ENCODE results near the gene ODAD2.

Gene ODAD2

DNA sequence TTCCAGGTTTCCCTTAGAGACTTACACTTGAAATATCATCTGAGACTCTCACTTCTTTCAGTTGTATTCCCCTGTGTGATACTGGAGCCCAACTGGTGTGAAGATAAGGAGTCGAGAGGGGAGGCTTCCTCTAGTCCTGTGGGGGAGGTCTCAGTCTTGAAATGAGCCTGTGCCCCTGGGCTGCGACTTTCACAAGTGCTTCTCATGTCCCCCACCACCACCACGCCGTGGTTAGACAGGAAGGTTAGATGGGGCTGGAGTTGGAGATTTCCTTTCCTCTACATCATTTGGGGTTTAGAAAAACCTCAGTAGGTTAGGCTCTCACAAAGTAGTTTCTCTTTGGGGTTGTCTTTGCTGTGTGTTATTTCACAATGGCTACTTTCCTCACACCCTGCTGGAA is 227.6 kb downstream of the ODAD2 start:
- no peak overlapping the region for H3K4me3 ChIP-seq (ENCODE audit: low read depth, low read length)

GRCh38 chr10:27770181-27770580 is 228.7 kb downstream of the ODAD2 start:
- TF ChIP-seq, protein P1, sequence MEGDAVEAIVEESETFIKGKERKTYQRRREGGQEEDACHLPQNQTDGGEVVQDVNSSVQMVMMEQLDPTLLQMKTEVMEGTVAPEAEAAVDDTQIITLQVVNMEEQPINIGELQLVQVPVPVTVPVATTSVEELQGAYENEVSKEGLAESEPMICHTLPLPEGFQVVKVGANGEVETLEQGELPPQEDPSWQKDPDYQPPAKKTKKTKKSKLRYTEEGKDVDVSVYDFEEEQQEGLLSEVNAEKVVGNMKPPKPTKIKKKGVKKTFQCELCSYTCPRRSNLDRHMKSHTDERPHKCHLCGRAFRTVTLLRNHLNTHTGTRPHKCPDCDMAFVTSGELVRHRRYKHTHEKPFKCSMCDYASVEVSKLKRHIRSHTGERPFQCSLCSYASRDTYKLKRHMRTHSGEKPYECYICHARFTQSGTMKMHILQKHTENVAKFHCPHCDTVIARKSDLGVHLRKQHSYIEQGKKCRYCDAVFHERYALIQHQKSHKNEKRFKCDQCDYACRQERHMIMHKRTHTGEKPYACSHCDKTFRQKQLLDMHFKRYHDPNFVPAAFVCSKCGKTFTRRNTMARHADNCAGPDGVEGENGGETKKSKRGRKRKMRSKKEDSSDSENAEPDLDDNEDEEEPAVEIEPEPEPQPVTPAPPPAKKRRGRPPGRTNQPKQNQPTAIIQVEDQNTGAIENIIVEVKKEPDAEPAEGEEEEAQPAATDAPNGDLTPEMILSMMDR (IDR thresholded peaks at IDR 0.05; ENCODE audit: low read depth, low read length) = no peak
- no peak overlapping the region for H3K4me3 ChIP-seq (ENCODE audit: low read depth, low read length)

More for the DNA sequence above, 227.6 kb downstream of the ODAD2 start:
- TF ChIP-seq, protein P1 (IDR thresholded peaks at IDR 0.05; ENCODE audit: low read depth, low read length) = no peak
